Keratinocyte (primary cell): ENCODE data around the gene DNAI2. TPM values are rescaled to one million over a fixed set of nuclear protein-coding genes. Genes with fewer than 3 reads are reported as not detected.

Experiments used
- DNase-seq: peaks from one replicate; pipeline ENCODE4 v3.0.0-alpha.2; 2011; ENCODE audit warnings: low read depth, missing footprints, low spot score
- FAIRE-seq: peaks from 2 replicates; lab custom pipeline; 2011; peaks lifted over from hg19 to GRCh38; lab: Jason Lieb, UNC
- H2AFZ ChIP-seq: 2 replicates; pipeline ENCODE4 v1.6.0; 2012; ENCODE audit warnings: low read length, control low read depth, inconsistent platforms; ENCODE audit not compliant: control insufficient read depth
- H3K27ac ChIP-seq: 2 replicates; pipeline ENCODE4 v1.5.1; 2011; ENCODE audit warnings: low read length; ENCODE audit not compliant: control insufficient read depth, insufficient read depth
- H3K27me3 ChIP-seq: 3 replicates; pipeline ENCODE4 v1.6.0; 2011; ENCODE audit warnings: low read length; ENCODE audit not compliant: control insufficient read depth, insufficient read depth; ENCODE audit errors: extremely low read depth
- H3K36me3 ChIP-seq, 2 experiments: 2 replicates in 1 of 2; 3 replicates in 1 of 2; pipeline ENCODE4 v1.5.1; 2011; ENCODE audit warnings: low read length in 2 of 2, mild to moderate bottlenecking in 1 of 2; ENCODE audit not compliant: control insufficient read depth in 2 of 2, insufficient read depth in 2 of 2; ENCODE audit errors: extremely low read depth in 1 of 2
- H3K4me1 ChIP-seq: 3 replicates; pipeline ENCODE4 v1.5.1; 2011; ENCODE audit warnings: low read length; ENCODE audit not compliant: control insufficient read depth, insufficient read depth; ENCODE audit errors: extremely low read depth
- H3K4me2 ChIP-seq: 3 replicates; pipeline ENCODE4 v1.6.0; 2011; ENCODE audit warnings: low read depth, low read length; ENCODE audit not compliant: control insufficient read depth, insufficient read depth; ENCODE audit errors: extremely low read depth
- H3K4me3 ChIP-seq, 3 experiments: fragments of 200-600 bp in 1 of 3; sonication (generic) in 1 of 3; 2 replicates in 2 of 3; 3 replicates in 1 of 3; pipeline ENCODE4 v1.5.1; 2011 to 2016; ENCODE audit warnings: low read length in 3 of 3, mild to moderate bottlenecking in 3 of 3, control low read depth in 2 of 3, inconsistent platforms in 1 of 3, low read depth in 1 of 3, mixed read lengths in 1 of 3, mixed run types in 1 of 3, moderate library complexity in 1 of 3; ENCODE audit not compliant: control insufficient read depth in 2 of 3, insufficient read depth in 2 of 3; ENCODE audit errors: extremely low read depth in 1 of 3
- H3K79me2 ChIP-seq: 2 replicates; pipeline ENCODE4 v1.6.0; 2012; ENCODE audit warnings: low read length; ENCODE audit not compliant: control insufficient read depth, insufficient read depth
- H3K9ac ChIP-seq: 3 replicates; pipeline ENCODE4 v1.6.0; 2011; ENCODE audit warnings: low read length; ENCODE audit not compliant: control insufficient read depth, insufficient read depth; ENCODE audit errors: extremely low read depth
- H3K9me1 ChIP-seq: 3 replicates; pipeline ENCODE4 v1.6.0; 2011; ENCODE audit warnings: low read length; ENCODE audit not compliant: control insufficient read depth, insufficient read depth; ENCODE audit errors: extremely low read depth
- H3K9me3 ChIP-seq: 2 replicates; pipeline ENCODE4 v1.5.1; 2012; ENCODE audit warnings: low read depth, low read length; ENCODE audit not compliant: control insufficient read depth
- H4K20me1 ChIP-seq: 3 replicates; pipeline ENCODE4 v1.6.0; 2011; ENCODE audit warnings: low read length; ENCODE audit not compliant: control insufficient read depth, insufficient read depth; ENCODE audit errors: extremely low read depth
- EZH2 ChIP-seq: IDR thresholded peaks from one replicate; pipeline ENCODE4 v1.6.1; 2012; ENCODE audit warnings: inconsistent platforms, mild to moderate bottlenecking, low read length, moderate library complexity
- dilution Hi-C: fragments of 300-500 bp; cut with MboI; formaldehyde crosslinking; loops from one replicate; pipeline ENCODE4 v1.7.0; 2020; ENCODE audit warnings: low sequenced_read_pairs; ENCODE audit not compliant: extremely low pct_ligation_motif_present
- polyA plus RNA-seq, 5 experiments: library from polyadenylated mRNA; depleted of rRNA in 3 of 5; stranded (reverse) in 3 of 5; stranded (forward) in 1 of 5; unstranded in 1 of 5; fragments of >200 nt; gene quantifications; 1 replicate in 1 of 5; 2 replicates in 3 of 5; 3 replicates in 1 of 5; pipeline versions ENCODE4 v1.2.1 to v1.2.3, GENCODE V29; 2011 to 2012; ENCODE audit warnings: missing spikeins in 2 of 5, low read depth in 1 of 5, low replicate concordance in 1 of 5
- TF ChIP-seq, protein P1 (sequence below), 3 experiments: IDR thresholded peaks in 1 of 3; conservative IDR thresholded peaks in 1 of 3; optimal IDR thresholded peaks in 1 of 3; 2 replicates in 2 of 3; 3 replicates in 1 of 3; pipeline versions ENCODE3 to v1.5.1; 2011; ENCODE audit warnings: low read length in 3 of 3, mild to moderate bottlenecking in 3 of 3, moderate library complexity in 2 of 3, control low read depth in 1 of 3, inconsistent platforms in 1 of 3; ENCODE audit not compliant: insufficient read depth in 2 of 3; ENCODE audit errors: extremely low read depth in 1 of 3

DNAI2 gene
- polyA plus RNA-seq, 1 donor (not counting 4 experiments of a cell fraction or from before 2014, with no cell fraction given), result not detected

GRCh38 chr17:74344658-74345057, 70.6 kb downstream of the DNAI2 start:
- Histone ChIP-seq H3K9ac (no peak overlapping the region), H4K20me1 (no peaks in the 10 kb centered on the region), H3K4me2 (no peak overlapping the region), H3K27me3 (peaks cover 17% of the 10 kb centered on the region), H3K36me3 (no peaks in the 10 kb centered on the region), H3K4me3 (no peak overlapping the region), H3K4me1 (peaks cover 13% of the 10 kb centered on the region), H3K27ac (no peak overlapping the region), H3K9me1 (no peaks in the 10 kb centered on the region), H2AFZ (no peak overlapping the region), H3K9me3 (no peaks in the 10 kb centered on the region), H3K79me2 (no peaks in the 10 kb centered on the region)
- dilution Hi-C loops, result no loop called here
- no peak for DNase-seq
- TF ChIP-seq, protein P1, sequence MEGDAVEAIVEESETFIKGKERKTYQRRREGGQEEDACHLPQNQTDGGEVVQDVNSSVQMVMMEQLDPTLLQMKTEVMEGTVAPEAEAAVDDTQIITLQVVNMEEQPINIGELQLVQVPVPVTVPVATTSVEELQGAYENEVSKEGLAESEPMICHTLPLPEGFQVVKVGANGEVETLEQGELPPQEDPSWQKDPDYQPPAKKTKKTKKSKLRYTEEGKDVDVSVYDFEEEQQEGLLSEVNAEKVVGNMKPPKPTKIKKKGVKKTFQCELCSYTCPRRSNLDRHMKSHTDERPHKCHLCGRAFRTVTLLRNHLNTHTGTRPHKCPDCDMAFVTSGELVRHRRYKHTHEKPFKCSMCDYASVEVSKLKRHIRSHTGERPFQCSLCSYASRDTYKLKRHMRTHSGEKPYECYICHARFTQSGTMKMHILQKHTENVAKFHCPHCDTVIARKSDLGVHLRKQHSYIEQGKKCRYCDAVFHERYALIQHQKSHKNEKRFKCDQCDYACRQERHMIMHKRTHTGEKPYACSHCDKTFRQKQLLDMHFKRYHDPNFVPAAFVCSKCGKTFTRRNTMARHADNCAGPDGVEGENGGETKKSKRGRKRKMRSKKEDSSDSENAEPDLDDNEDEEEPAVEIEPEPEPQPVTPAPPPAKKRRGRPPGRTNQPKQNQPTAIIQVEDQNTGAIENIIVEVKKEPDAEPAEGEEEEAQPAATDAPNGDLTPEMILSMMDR (optimal IDR thresholded peaks at IDR 0.05 in 1 of 3, IDR thresholded peaks at IDR 0.05 in 1 of 3, conservative IDR thresholded peaks at IDR 0.05 in 1 of 3; ENCODE audit: extremely low read depth in 1 of 3, insufficient read depth in 2 of 3, low read length in 3 of 3), result no peak
- TF ChIP-seq EZH2, result no peak
- no peak for FAIRE-seq

DNA sequence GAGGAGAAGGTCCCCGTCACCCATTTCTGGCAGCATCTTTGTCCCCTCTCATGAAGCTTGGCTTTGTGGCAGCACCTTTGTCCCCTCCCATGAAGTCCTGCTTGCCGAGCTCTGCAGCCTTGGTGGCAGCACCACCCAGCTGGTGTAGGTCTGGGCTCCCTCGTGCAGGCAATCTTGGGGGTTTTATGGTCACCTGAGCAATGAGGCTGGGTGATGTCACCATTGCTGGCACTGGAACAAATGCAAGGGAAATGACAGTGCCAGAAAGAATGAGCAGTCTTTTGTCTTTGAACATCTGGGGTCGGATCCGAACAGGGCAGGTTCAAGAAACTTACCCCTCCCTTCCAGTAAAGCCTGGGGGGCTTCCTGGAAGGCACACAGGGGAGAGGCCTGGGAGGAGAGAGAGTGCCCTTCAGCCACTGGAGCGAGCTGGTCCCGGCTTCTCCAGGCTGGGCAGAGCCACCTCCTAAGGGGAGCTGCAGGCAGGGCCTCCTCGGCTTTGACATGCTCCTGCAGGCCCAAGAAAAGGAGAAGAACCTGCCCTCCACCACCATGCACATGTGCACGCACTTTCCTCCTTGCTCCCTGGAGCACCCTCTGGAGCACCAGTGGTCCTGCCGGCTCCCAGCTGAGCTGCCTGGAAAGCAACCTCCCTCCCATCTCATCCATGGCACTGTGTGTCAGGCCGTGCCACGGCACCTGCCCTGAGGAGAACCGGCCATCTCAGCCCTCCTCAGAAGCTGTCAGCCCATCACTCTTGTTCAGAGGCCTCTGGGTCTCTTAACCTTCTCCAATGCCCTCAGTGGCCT, 71.6 kb downstream of the DNAI2 start:
- dilution Hi-C loops, result no loop called here
- H3K4me3 ChIP-seq, result no peak overlapping the region
- peak overlapping the region; percentile 56 for H3K4me2 ChIP-seq
- DNase-seq (peak; percentile 25), FAIRE-seq (peak; percentile 64)
- no peaks in the 10 kb centered on the region for H3K9me3 ChIP-seq
- H4K20me1 ChIP-seq, result no peaks in the 10 kb centered on the region
- peaks cover 13% of the 10 kb centered on the region for H3K4me1 ChIP-seq
- H3K27ac ChIP-seq, result no peak overlapping the region
- TF ChIP-seq, protein P1 (optimal IDR thresholded peaks at IDR 0.05 in 1 of 3, IDR thresholded peaks at IDR 0.05 in 1 of 3, conservative IDR thresholded peaks at IDR 0.05 in 1 of 3; ENCODE audit: extremely low read depth in 1 of 3, insufficient read depth in 2 of 3, low read length in 3 of 3), result no peak
- TF ChIP-seq EZH2, result no peak
- peaks cover 11% of the 10 kb centered on the region for H3K27me3 ChIP-seq
- no peaks in the 10 kb centered on the region for H3K36me3 ChIP-seq
- no peaks in the 10 kb centered on the region for H3K9me1 ChIP-seq
- no peak overlapping the region for H3K9ac ChIP-seq
- no peaks in the 10 kb centered on the region for H3K79me2 ChIP-seq
- peak overlapping the region; percentile 20 for H2AFZ ChIP-seq
